AG09319 (cell line): Measurements from ENCODE around the gene GYPB.
"Not testable (repeated sequence)": the region's sequence is repeated elsewhere in the genome, so short reads cannot be mapped to it uniquely, and the experiment has no call there.

Experiments used
- DNase-seq: peaks from one replicate; pipeline ENCODE4 v3.0.0-alpha.2; 2010; ENCODE audit warnings: low read depth; ENCODE audit errors: extremely low read depth
- CTCF ChIP-seq: IDR thresholded peaks from 2 replicates; pipeline ENCODE4 v1.5.1; 2011; ENCODE audit warnings: low read depth, mild to moderate bottlenecking, inconsistent platforms, low read length, moderate library complexity

The GYPB gene

DNA sequence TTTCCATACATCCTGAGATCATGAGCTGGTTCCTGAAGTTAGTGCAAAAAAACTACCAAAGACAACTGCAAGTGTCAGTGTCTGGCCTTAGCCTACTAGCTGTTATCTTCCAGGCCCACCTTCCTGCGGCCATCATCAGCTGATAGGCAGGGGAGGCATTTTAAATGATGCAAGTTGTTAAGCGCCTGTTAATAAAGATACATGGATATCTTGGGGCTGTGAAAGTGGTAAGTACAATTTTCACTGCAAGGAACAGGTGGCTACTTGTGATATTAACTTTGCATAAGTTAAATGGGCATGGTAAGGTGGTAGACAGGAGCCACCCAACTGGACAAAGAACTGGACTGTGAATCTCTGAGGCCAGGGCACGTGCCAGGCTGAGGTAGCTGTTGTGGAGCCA, at the start of gene GYPB:
Gene GYPB (minus strand): TSS at position 104 of the 400 bp plus-strand sequence. CDS start 93 bp downstream, at position 11.
- not testable (repeated sequence) for DNase-seq

- DNase-seq = not testable (repeated sequence)
Measured at GRCh38 chr4:144061556-144061955, 42.4 kb upstream of the GYPB start.

- DNase-seq = not testable (repeated sequence)
Measured at GRCh38 chr4:144060234-144060859, 41.2 kb upstream of the GYPB start.

DNA sequence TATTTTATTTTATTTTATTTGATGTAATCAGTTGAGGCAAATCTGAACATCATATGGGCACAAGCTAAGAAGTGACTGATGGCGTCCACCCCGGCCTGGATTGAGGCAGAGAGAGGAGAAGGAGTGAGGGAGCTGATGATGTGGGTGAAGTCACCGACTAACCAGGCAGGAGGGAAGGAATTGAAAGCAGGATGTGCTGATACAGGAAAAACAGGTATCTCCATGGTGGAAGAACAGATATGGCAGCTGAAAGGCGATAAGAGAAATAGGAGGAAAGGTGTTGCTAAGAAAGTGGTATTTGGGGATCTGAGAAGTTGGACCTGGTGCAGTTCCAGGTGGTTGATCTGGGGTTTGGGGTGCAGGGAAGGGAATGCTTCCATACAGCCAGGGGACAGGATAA, 37.6 kb upstream of the GYPB start:
- no peak for TF ChIP-seq CTCF
- no peak for DNase-seq

GRCh38 chr4:144055336-144055735, 36.2 kb upstream of the GYPB start:
- not testable (repeated sequence) for DNase-seq

DNA sequence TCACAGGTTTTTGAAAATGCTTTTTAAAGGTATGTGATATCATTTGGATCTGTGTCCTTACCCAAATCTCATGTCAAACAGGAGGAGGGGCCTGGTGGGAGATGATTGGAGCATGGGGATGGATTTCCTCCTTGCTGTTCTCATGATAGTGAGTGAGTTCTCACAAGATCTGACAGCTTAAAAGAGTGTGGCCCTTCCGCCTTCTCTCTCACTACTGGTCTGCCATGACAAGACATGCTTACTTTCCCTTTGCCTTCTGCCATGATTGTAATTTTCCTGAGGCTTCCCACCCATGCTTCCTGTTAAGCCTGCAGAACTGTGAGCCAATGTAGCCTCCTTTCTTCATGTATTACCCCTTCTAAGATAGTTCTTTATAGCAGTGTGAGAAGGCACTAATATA, 32.3 kb upstream of the GYPB start:
- DNase-seq = not testable (repeated sequence)

DNA sequence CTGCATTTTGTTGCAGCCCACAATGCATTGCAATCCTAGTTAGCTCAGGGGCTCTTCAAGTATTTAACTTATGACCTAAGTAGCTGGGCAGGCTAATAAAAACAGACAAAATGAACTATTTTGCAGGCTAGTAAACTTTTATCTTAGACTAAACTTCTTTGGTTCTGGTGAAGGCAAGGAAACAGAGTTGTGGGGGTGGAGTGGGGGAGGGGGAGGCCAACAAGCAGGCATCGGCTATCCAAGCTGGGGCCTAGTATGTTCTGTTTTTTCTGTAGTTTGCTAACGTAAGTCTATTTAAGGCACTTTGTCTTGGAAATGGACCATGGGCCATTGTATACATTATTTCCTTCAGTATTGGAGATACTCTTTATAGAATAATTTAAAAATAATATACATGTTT, 31.5 kb upstream of the GYPB start:
- not testable (repeated sequence) for DNase-seq

- not testable (repeated sequence) for DNase-seq
Measured at GRCh38 chr4:144049495-144050424, 30.6 kb upstream of the GYPB start.

GRCh38 chr4:144044936-144045335, 25.8 kb upstream of the GYPB start:
- peak; percentile 4 for DNase-seq

DNA sequence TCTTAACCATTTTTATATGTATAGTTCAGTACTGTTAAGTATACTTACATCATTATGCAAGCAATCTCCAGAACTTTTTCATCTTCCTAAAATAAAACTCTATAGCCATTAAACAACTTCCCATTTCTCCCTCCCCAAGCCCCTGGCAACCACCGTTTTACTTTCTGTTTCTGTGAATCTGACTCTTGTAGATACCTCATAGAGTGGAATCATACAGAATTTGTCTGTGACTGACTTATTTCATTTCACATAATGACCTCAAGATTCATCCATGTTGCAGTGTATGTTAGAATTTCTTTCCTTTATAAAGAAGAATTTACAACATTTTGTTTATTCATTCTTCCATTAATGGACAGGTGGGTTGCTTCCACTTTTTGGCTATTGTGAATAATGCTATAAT, 13.4 kb upstream of the GYPB start:
- DNase-seq = not testable (repeated sequence)

DNA sequence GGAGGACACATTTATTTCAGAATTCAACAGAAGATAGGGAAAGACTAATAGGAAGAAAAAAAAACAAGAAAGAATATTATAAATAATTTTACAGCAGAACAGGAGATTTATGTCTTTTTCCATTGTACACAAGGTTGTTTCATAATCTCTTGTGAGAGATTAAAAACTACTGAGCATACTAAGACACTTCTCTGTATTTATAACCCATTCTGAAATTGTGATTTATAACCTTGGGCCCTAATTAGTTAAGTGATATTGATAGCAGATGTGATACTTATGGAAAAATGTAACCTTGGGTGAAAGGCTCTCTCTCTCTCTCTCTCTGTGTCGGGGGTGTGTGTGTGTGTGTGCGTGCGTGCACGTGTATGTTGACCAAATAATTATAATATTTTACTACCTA, 12.7 kb upstream of the GYPB start:
- DNase-seq = not testable (repeated sequence)

DNA sequence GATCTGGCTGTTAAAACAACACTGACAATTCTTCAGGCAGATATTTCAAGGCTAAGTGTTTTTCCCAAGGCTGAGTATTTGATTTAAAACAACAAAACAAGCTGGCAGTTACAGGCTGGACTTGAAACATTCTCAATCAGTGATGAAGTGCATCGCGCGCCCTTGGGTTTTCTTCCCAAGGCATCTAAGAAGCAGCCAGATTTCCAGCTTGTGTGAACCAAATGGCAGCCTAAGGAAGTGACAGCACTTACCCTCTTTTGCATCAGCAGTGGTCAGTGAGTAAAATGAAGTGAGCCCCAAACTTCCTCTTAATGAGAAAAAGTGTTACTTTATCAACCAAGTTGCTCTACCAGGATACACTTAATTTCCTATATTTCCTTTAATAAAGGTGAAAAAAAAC, 12.2 kb upstream of the GYPB start:
- DNase-seq = not testable (repeated sequence)

DNA sequence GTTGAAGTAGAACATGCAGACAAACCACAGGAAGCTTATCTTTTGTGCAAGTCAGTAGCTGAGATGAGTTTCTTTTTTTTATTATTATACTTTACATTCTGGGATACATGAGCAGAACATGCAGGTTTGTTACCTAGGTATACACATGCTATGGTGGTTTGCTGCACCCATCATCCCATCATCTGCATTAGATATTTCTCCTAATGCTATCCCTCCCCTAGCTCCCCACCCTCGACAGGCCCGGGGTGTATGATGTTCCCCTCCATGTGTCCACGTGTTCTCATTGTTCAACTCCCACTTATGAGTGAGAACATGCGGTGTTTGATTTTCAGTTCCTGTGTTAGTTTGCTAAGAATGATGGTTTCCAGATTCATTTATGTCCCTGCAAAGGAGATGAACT, 11.5 kb upstream of the GYPB start:
- not testable (repeated sequence) for DNase-seq

DNA sequence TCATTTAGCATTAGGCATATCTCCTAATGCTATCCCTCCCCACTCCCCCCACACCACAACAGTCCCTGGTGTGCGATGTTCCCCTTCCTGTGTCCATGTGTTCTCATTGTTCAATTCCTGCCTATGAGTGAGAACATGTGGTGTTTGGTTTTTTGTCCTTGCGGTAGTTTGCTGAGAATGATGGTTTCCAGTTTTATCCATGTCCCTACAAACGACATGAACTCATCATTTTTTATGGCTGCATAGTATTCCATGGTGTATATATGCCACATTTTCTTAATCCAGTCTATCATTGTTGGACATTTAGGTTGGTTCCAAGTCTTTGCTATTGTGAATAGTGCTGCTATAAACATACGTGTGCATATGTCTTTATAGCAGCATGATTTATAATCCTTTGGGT, 7.5 kb upstream of the GYPB start:
- not testable (repeated sequence) for DNase-seq

DNA sequence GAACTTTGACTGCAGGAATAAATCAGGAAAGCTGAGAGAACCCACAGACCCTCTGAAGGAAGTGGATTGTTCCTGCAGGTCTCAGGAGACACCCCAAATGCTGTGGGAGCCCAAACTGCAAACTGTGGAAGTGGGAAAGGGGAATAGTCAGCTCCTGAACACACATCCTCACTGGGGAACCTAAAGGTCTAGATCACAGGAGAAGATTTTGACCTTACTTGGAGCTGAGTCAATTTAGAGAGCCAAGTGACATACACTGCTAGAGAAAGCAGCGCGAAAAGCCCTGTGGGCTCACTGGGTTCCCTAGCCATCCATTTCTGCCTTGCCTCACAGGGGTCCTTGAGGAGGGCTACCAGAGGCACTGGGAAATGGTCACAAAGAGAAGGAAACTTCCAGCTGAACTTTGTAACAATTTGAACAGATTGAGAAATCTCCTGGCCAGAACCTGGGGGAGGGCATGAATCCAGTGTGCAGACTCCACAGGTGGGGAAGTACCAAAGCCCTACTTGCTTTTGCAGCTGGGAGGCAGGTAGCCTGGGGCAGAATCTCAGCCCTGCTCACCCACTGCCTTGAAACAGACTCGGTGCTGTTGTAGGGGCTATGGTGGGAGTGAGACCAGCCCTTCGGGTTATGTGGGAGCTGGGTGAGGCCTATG, 5.3 kb upstream of the GYPB start:
- DNase-seq = not testable (repeated sequence)

- DNase-seq = not testable (repeated sequence)
Measured at GRCh38 chr4:144022772-144023400, 3.7 kb upstream of the GYPB start.
